HCT116 (cell line): Measurements from ENCODE around the gene TMEM130. TPM values are rescaled to one million over a fixed set of nuclear protein-coding genes. Genes with fewer than 3 reads are reported as not detected.

Source experiments
- ATAC-seq: fragments of 200-7000 bp; cut with Tn5 transposase; 2 replicates; pipeline ENCODE4 v1.9.1; 2020; ENCODE audit warnings: mild to moderate bottlenecking, moderate library complexity
- BruUV-seq: library from RNA; stranded (reverse); fragments of 400-500 nt; replicated peaks from 2 replicates; lab custom pipeline; 2021; lab: Mats Ljungman, UMichigan
- CTCF ChIA-PET: fragments of 300-600 bp; sonication (Branson Sonifier 250); formaldehyde crosslinking; loops from one replicate; lab custom pipeline; 2021; ENCODE audit warnings: antibody characterized with exemption; lab: Charles Lee
- POLR2A ChIA-PET: fragments of 300-600, 350-600 bp; sonication (Branson Sonifier 250); formaldehyde crosslinking; loops from one replicate; lab custom pipeline; 2021; ENCODE audit warnings: antibody characterized with exemption; lab: Charles Lee
- RAD21 ChIA-PET, 2 experiments: fragments of 300-600 bp; sonication (Branson Sonifier 250); formaldehyde crosslinking; loops; one replicate each; lab custom pipeline; 2023; ENCODE audit warnings: low total read pairs in 2 of 2; ENCODE audit not compliant: uncharacterized antibody in 2 of 2, unreplicated experiment in 2 of 2, low non-redundant PET in 1 of 2; lab: Charles Lee
- DNase-seq: peaks from one replicate; pipeline ENCODE4 v3.0.0-alpha.2; 2010; ENCODE audit warnings: low read depth, low spot score
- H2AFZ ChIP-seq: fragments of 200-600 bp; shearing (Covaris generic), sonication (generic); 2 replicates; pipeline ENCODE4 v1.6.1; 2017; ENCODE audit warnings: low read depth, mixed run types, mixed read lengths, antibody characterized with exemption, low read length; ENCODE audit not compliant: poor library complexity, severe bottlenecking
- H3K27ac ChIP-seq: 2 replicates; pipeline ENCODE4 v1.5.1; 2012; ENCODE audit warnings: low read depth, low read length
- H3K27me3 ChIP-seq: fragments of 200-600 bp; sonication (generic); 2 replicates; pipeline ENCODE4 v1.6.1; 2016; ENCODE audit warnings: mixed run types, low read length, mixed read lengths; ENCODE audit not compliant: insufficient read depth
- H3K36me3 ChIP-seq, 2 experiments: fragments of 200-500 bp in 1 of 2; fragments of 200-600 bp in 1 of 2; sonication (Bioruptor generic) in 1 of 2; sonication (generic) in 1 of 2; 2 replicates each; pipeline versions ENCODE4 v1.5.1 to v1.6.1; 2014 to 2016; ENCODE audit warnings: low read length in 2 of 2, inconsistent platforms in 1 of 2, mixed read lengths in 1 of 2, mixed run types in 1 of 2; ENCODE audit not compliant: insufficient read depth in 2 of 2, control insufficient read depth in 1 of 2
- H3K4me1 ChIP-seq, 2 experiments: fragments of 200-600 bp in 1 of 2; sonication (generic) in 1 of 2; 2 replicates each; pipeline versions ENCODE4 v1.5.1 to v1.6.1; 2012 to 2017; ENCODE audit warnings: low read length in 2 of 2, inconsistent platforms in 1 of 2, mild to moderate bottlenecking in 1 of 2, mixed read lengths in 1 of 2, mixed run types in 1 of 2, moderate library complexity in 1 of 2; ENCODE audit not compliant: insufficient read depth in 2 of 2, control insufficient read depth in 1 of 2
- H3K4me2 ChIP-seq: fragments of 200-600 bp; sonication (generic); 2 replicates; pipeline ENCODE4 v1.6.1; 2017; ENCODE audit warnings: mixed run types, low read length, mixed read lengths
- H3K4me3 ChIP-seq, 2 experiments: fragments of 200-600 bp in 1 of 2; sonication (generic) in 1 of 2; replicated peaks in 1 of 2; 2 replicates each; pipeline ENCODE4 v1.5.1; 2011 to 2016; ENCODE audit warnings: low read length in 2 of 2, control low read depth in 1 of 2, low read depth in 1 of 2, mild to moderate bottlenecking in 1 of 2, mixed read lengths in 1 of 2, mixed run types in 1 of 2
- H3K79me2 ChIP-seq: fragments of 200-600 bp; sonication (generic); 2 replicates; pipeline ENCODE4 v1.6.1; 2017; ENCODE audit warnings: mild to moderate bottlenecking, mixed run types, low read length, moderate library complexity, mixed read lengths; ENCODE audit not compliant: insufficient read depth
- H3K9ac ChIP-seq: fragments of 200-600 bp; sonication (generic); 2 replicates; pipeline ENCODE4 v1.6.1; 2016; ENCODE audit warnings: low read length, mixed read lengths
- H3K9me2 ChIP-seq: fragments of 200-600 bp; sonication (generic), shearing (Covaris generic); 2 replicates; pipeline ENCODE4 v1.6.1; 2017; ENCODE audit warnings: mixed run types, mild to moderate bottlenecking, moderate library complexity; ENCODE audit not compliant: insufficient read depth
- H3K9me3 ChIP-seq, 2 experiments: fragments of 200-500 bp in 1 of 2; fragments of 200-600 bp in 1 of 2; sonication (Bioruptor generic) in 1 of 2; sonication (generic) in 1 of 2; 2 replicates each; pipeline ENCODE4 v1.6.1; 2014 to 2017; ENCODE audit warnings: low read length in 2 of 2, mixed read lengths in 2 of 2, inconsistent platforms in 1 of 2, low read depth in 1 of 2, mild to moderate bottlenecking in 1 of 2, mixed run types in 1 of 2, moderate library complexity in 1 of 2; ENCODE audit not compliant: control insufficient read depth in 1 of 2, insufficient read depth in 1 of 2
- H4K20me1 ChIP-seq: fragments of 200-600 bp; sonication (generic), shearing (Covaris generic); 2 replicates; pipeline ENCODE4 v1.6.1; 2017; ENCODE audit warnings: mixed run types, mild to moderate bottlenecking, moderate library complexity; ENCODE audit not compliant: insufficient read depth
- CBX3 ChIP-seq: IDR thresholded peaks from 2 replicates; pipeline ENCODE4 v1.6.1; 2012; ENCODE audit warnings: low read depth
- CTCF ChIP-seq, 3 experiments: fragments of 200-600 bp in 1 of 3; sonication (generic) in 1 of 3; IDR thresholded peaks in 2 of 3; conservative IDR thresholded peaks in 1 of 3; 2 replicates each; pipeline ENCODE4 v1.5.1; 2012 to 2017; ENCODE audit warnings: low read depth in 2 of 3, low read length in 2 of 3, antibody characterized with exemption in 1 of 3, borderline replicate concordance in 1 of 3, control low read depth in 1 of 3, mild to moderate bottlenecking in 1 of 3, mixed read lengths in 1 of 3, mixed run types in 1 of 3, moderate library complexity in 1 of 3; ENCODE audit not compliant: insufficient read depth in 1 of 3
- EGR1 ChIP-seq: IDR thresholded peaks from 2 replicates; pipeline ENCODE4 v1.6.1; 2012; ENCODE audit warnings: low read depth
- ELF1 ChIP-seq: IDR thresholded peaks from 2 replicates; pipeline ENCODE4 v1.6.1; 2012; ENCODE audit warnings: low read depth, borderline replicate concordance
- EZH2phosphoT487 ChIP-seq: fragments of 200-600 bp; IDR thresholded peaks from 2 replicates; pipeline ENCODE4 v1.6.1; 2018; ENCODE audit warnings: antibody characterized with exemption, borderline replicate concordance
- FOSL1 ChIP-seq: IDR thresholded peaks from 2 replicates; pipeline ENCODE4 v1.6.1; 2012; ENCODE audit warnings: low read depth
- POLR2A ChIP-seq: IDR thresholded peaks from 2 replicates; pipeline ENCODE4 v1.7.0; 2011; ENCODE audit warnings: borderline replicate concordance; ENCODE audit not compliant: insufficient read depth, insufficient read length; ENCODE audit errors: extremely low read depth
- SP1 ChIP-seq: IDR thresholded peaks from 2 replicates; pipeline ENCODE4 v1.6.1; 2012; ENCODE audit warnings: low read depth
- ZBTB33 ChIP-seq: IDR thresholded peaks from 2 replicates; pipeline ENCODE4 v1.6.1; 2011; ENCODE audit warnings: mild to moderate bottlenecking, low read length, moderate library complexity; ENCODE audit not compliant: insufficient replicate concordance; ENCODE audit errors: extremely low read depth
- intact Hi-C: fragments of 100-400 bp; cut with micrococcal nuclease; formaldehyde crosslinking; loops from 2 replicates; pipeline ENCODE4 v1.10.0; 2022
- total RNA-seq: library from RNA; stranded (reverse); gene quantifications from one replicate; pipeline ENCODE4 v1.2.1, GENCODE V29; 2021; ENCODE audit not compliant: unreplicated experiment

TMEM130 gene
- total RNA-seq, 1 experiment from 2014 or later: not detected

- RAD21 ChIA-PET: no interaction called here
- H3K79me2 ChIP-seq: no peaks in the 10 kb centered on the region
- H3K4me1 ChIP-seq: peaks cover 20 to 24% of the 10 kb centered on the region in 2 experiments
- no peaks in the 10 kb centered on the region for H3K9me3 ChIP-seq
- POLR2A ChIA-PET: no interaction called here
- TF ChIP-seq SP1: no peak
- CTCF ChIA-PET: no interaction called here
- no peaks in the 10 kb centered on the region for H3K9me2 ChIP-seq
- H3K36me3 ChIP-seq: no peaks in the 10 kb centered on the region
- no peak overlapping the region for H2AFZ ChIP-seq
- H3K9ac ChIP-seq: no peak overlapping the region
- ATAC-seq (no peak), DNase-seq (no peak)
- no peak overlapping the region for H3K4me2 ChIP-seq
- H3K4me3 ChIP-seq: no peak overlapping the region
- intact Hi-C loops: no loop called here
- no peaks in the 10 kb centered on the region for H4K20me1 ChIP-seq
- no peaks in the 10 kb centered on the region for H3K27me3 ChIP-seq
- no TSS peak for BruUV-seq
- no peak overlapping the region for H3K27ac ChIP-seq
These were observed 3.5 kb downstream of the TMEM130 start for GRCh38 chr7:98866351-98866750.

- DNase-seq: no peak
- no TSS peak for BruUV-seq
- intact Hi-C loops: no loop called here
These were observed 4.9 kb downstream of the TMEM130 start for GRCh38 chr7:98864731-98865453.

More at GRCh38 chr7:98864731-98865453, 4.9 kb downstream of the TMEM130 start:
- Histone ChIP-seq H3K27me3 (no peaks in the 10 kb centered on the region), H3K9me2 (no peaks in the 10 kb centered on the region), H3K9ac (no peak overlapping the region), H3K4me1 (peaks cover 9 to 11% of the 10 kb centered on the region in 2 experiments), H3K9me3 (no peaks in the 10 kb centered on the region), H3K4me3 (no peak overlapping the region), H4K20me1 (no peaks in the 10 kb centered on the region), H3K79me2 (no peaks in the 10 kb centered on the region), H3K4me2 (peak overlapping the region; percentile 31; the same call in 1 of the 2 replicates), H3K36me3 (no peaks in the 10 kb centered on the region), H3K27ac (no peak overlapping the region), H2AFZ (no peak overlapping the region)
- ChIA-PET RAD21 (no interaction called here), CTCF (interaction anchor here (0.7 kb wide), 1 partner anchor 15 kb away, joined by 3 read pairs; no protein-coding TSS in a partner anchor), POLR2A (interaction anchor here (0.6 kb wide), 1 partner anchor 512 kb away, joined by 4 read pairs; no protein-coding TSS in a partner anchor)
- peak; percentile 16; the same call in 1 of the 2 replicates for ATAC-seq
- TF ChIP-seq ELF1 (no peak), CBX3 (no peak), CTCF (IDR thresholded peaks at IDR 0.05 in 2 of 3, conservative IDR thresholded peaks at IDR 0.05 in 1 of 3; ENCODE audit: borderline replicate concordance in 1 of 3, insufficient read depth in 1 of 3, low read depth in 2 of 3, low read length in 2 of 3) (no peak), EZH2phosphoT487 (no peak), SP1 (no peak), ZBTB33 (no peak), FOSL1 (no peak), POLR2A (no peak), EGR1 (no peak)
